Urothelium cell line (cell line): ENCODE data around the gene DUS4L.
A peak's percentile ranks its signal among the peaks of the same experiment; 100 is the strongest.
"Not testable (repeated sequence)": the region's sequence is repeated elsewhere in the genome, so short reads cannot be mapped to it uniquely, and the experiment has no call there.

ENCODE experiments used
- DNase-seq: peaks from one replicate; pipeline ENCODE4 v3.0.0; 2011; ENCODE audit warnings: low spot score, mixed read lengths
- FAIRE-seq: peaks from 2 replicates; lab custom pipeline; 2011; peaks lifted over from hg19 to GRCh38; lab: Jason Lieb, UNC

The DUS4L gene, protein sequence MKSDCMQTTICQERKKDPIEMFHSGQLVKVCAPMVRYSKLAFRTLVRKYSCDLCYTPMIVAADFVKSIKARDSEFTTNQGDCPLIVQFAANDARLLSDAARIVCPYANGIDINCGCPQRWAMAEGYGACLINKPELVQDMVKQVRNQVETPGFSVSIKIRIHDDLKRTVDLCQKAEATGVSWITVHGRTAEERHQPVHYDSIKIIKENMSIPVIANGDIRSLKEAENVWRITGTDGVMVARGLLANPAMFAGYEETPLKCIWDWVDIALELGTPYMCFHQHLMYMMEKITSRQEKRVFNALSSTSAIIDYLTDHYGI

DNA sequence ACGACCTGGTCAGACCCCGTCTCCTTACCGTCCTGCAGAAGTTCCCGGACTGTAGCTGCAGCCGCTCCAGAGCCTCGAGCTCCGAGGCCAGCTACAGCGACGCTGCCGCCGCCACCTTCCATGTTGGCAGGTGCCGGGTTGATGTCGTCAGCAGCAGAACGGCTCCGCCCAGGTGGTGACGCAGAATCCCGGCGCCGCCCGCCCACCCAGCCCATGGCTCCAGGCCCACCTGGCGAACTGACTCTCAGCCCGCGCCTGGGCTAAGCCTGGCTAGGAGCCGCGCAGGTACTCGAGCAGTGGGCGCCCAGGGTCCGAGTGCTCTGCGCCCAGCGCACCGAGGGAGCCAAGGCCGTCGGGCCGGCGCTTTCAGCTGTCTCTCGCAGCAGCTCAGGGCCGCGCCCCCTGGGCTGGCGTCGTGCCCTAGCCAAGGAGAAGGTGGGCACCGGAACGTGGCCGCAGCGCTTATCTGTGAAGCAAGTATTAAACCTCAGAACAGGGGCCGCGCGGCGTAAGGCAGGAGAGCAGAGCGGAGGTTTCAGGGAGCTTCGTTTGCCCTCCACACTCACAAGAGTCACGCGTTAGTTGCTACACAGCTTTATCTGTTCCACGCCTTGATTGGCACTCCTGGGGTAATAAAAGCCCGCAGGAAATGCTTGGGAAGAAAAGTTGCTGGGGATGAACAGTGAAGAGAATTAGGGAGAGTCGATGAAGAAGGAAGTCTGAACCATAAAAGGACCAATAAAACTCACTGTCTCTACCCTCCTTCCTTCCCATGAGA lies at the start of gene DUS4L, which contains the start of gene COG5:
Gene DUS4L (plus strand): TSS at position 197 of the 778 bp plus-strand sequence. CDS start 3,100 bp downstream, outside the sequence.
Gene COG5 (minus strand): TSS at position 146 of the 778 bp plus-strand sequence. CDS start 24 bp downstream, at position 122.
- FAIRE-seq = peak; percentile 92
- DNase-seq = peak; percentile 91

DNA sequence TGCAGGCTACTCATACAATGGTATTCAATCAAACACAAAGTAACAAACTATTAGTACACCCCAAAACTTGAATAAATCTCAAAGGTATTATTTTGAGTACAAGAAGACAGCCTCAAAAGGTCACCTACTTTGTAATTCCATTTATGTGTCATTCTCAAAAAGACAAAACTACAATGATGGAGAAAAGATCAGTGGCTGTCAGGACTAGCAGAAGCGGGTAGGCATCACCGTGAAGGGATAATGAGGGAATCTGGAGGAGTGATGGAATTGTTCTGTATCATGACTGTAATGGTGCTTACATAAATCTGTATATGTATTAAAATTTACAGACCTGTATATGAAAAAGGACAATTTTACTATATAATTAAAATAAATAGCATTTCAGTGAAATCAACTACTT lies 37.1 kb upstream of the DUS4L start:
- no peak for DNase-seq
- FAIRE-seq = no peak

DNA sequence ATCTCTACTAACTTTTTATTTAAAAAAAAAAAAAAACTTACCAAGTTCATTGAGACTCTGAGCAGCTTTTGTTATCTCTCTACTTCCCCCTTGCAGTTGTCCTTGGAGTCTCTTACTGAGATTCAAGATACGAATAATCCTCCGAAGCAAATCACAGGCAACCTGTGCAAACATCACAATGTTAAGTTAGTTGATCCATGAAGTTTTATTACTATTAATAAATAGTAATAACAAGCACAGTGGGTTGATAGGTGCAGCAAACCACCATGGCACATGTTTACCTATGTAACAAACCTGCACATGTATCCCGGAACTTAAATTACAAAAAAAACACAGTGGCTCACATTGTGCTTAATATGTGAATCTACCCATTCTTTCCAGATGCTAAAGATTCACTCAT lies 36.6 kb upstream of the DUS4L start:
- no peak for FAIRE-seq
- no peak for DNase-seq

DNA sequence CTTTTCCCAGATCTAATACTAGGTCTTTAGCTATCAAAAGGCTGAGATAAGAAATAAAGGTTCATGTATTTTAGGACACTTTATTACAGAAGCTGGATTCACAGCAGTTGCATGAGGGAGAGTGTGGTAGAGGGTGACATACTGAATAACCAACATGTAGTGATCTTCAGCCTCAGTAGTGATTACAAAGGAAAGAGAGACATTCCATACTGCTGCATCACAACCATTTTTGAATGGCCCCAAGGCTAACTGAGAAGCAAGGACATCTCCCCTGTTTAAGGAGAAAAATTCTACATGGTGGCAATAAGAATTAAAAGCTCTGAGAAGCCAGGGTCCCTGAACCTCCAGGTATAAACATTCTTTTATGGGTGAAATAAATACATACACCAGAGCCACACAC lies 35.3 kb upstream of the DUS4L start:
- no peak for DNase-seq
- FAIRE-seq = peak; percentile 17

DNA sequence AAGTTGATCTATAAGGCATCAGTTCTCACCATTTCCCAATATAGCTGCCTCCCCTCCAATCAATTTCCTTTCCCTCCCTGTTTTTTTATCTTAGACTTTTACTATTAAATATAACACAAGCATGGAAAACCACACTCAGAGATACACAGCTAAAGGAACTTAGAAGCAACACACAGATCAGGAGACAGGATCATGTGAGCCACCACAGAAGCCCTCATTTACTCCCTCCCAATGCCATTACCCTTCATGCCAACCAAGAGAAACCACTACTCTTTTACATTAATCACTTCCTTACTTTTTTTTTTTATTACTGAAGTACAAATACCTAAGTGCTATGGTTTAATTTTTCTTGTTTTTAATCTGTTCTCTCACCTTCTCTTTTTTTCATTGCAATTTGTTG lies 33.0 kb upstream of the DUS4L start:
- no peak for FAIRE-seq

DNA sequence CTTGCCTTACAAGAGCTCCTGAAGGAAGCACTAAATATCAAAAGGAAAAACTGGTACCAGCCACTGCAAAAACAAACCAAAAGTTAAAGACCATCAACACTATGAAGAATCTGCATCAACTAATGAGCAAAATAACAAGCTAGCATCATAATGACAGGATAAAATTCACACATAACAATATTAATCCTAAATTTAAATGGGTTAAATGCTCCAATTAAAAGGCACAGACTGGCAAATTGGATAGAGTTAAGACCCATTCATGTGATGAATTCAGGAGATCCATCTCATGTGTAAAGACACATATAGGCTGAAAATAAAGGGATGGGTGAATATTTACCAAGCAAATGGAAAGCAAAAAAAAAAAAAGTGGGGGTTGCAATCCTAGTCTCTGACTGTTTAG lies 29.6 kb upstream of the DUS4L start:
- DNase-seq = no peak

More for the DNA sequence above, 33.0 kb upstream of the DUS4L start:
- no peak for DNase-seq

DNA sequence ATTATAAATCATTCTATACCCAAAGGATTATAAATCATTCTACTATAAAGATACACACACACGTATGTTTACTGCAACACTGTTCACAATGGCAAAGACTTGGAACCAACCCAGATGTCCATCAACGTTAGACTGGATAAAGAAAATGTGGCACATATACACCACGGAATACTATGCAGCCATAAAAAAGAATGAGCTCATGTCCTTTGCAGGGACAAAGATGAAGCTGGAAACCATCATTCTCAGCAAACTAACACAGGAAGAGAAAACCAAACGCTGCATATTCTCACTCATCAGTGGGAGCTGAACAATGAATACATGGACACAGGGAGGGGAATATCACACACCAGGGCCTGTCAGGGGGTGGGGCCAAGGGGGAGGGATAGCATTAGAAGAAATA lies 26.5 kb upstream of the DUS4L start:
- DNase-seq, FAIRE-seq: not testable (repeated sequence)

More for the DNA sequence above, 29.6 kb upstream of the DUS4L start:
- FAIRE-seq = no peak

DNA sequence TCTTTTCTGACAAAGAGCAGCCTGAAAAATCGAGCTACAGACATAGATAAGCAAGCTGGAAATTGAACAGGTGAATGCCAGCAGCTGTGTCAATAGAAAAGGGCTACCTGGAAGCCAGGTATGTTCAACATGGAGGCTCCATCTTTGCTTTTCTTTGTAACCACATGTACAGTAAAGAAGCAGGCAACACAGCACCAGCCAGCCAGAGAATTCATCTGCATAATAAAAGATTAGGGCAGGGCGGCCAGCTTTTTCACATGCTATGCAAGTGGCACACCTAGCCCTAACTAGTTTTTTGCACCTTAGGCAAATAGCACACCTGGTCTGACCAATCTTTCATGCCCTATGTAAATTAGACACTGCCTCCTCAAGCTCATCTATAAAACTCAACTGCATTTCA lies 25.8 kb upstream of the DUS4L start:
- FAIRE-seq (no peak), DNase-seq (no peak)

DNA sequence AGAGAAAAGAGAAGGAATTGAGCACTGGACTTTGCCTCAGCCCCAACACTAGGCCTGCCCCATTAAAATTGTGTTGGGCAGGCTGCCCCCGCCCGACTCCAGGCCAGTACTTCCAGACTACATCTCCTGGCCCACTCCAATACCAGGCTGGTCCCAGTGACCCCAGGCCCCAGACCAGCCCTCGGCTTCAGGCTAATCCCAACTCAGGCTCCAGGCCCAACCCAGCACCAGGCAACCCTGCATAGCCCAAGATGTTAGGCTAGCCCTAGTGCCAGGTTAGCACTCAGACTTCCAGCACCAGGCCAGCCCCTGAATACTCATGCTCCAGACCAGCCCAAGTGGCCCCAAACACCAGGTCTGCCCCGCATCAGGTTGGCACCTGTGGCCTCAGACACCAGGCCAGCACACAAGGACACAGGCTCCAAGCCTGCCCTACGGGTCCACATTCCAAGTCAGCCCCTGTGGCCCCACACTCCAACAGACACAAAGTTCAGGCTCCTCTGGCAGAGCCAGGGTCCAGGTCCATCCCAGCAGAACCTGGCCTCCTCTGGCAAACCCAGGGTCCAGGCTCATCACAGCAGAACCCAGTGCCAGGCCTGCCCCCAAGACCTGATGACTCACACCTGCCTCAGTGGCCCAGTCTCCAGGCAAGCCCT lies 20.3 kb upstream of the DUS4L start:
- no peak for FAIRE-seq

DNA sequence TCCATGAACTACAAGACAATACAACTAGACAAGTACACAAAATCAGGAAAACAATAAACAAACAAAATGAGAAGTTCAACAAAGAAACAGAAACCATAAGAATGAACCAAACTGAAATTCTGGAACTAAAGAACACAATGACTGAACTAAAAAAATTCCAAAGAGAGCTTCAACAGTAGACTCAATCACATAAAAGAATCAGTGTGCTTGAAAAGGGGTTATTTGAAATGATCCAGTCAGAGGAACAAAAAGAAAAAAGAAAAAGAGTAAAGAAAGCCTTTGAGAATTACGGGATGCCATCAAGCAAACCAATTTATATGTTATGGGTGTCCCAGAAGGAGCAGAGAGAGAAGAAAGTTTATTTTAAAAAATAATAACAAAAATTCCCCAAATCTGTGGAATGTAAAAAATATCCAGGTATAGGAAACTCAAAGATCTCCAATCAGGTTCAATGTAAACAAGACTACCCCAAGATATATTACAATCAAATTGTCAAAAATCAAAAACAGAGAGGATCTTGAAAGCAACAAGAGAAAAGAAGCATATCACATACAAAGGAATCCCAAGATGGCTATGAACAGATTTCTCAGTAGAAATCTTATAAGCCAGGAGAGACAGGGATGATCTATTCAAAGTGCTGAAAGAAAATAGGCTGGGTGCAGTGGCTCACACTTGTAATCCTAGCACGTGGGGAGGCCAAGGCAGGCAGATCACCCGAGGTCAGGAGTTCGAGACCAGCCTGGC lies 18.8 kb upstream of the DUS4L start:
- DNase-seq (no peak), FAIRE-seq (no peak)

More for the DNA sequence above, 20.3 kb upstream of the DUS4L start:
- no peak for DNase-seq

DNA sequence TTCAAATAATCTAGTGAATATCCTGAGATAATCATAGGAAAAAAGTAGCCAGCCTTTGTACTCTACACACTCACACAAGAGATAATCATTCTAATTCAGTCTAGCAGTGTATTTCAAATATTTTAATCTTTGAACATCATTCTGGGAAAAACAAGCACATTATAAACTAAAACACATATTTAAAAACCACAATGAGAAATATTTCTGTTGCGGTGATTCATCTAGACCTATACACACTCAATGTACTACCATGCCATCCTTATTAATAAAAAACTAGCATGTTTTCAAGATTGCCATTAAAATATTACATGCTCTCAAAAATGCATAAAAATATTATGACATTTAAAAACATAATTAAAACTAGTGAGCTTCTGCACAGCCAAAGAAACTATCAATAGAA lies 11.8 kb upstream of the DUS4L start:
- no peak for FAIRE-seq

DNA sequence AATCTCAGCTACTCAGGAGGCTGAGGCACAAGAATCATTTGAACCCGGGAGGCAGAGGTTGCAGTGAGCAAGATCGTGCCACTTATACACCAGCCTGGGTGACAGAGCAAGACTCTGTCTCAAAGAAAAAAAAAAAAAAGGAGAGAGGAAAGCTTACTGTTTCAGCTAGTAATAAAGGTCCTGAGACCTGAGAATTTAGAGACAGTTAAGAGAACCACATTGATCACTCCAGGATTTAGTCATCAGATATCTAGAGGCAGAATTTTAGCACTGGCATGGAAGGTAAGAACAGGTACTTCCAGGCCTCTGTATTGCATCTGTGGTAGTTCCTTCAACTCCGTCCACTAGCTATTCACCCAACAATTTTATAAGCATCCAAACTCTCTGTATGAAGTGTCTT lies 7.9 kb upstream of the DUS4L start:
- DNase-seq (no peak), FAIRE-seq (no peak)

More for the DNA sequence above, 11.8 kb upstream of the DUS4L start:
- DNase-seq = no peak

DNA sequence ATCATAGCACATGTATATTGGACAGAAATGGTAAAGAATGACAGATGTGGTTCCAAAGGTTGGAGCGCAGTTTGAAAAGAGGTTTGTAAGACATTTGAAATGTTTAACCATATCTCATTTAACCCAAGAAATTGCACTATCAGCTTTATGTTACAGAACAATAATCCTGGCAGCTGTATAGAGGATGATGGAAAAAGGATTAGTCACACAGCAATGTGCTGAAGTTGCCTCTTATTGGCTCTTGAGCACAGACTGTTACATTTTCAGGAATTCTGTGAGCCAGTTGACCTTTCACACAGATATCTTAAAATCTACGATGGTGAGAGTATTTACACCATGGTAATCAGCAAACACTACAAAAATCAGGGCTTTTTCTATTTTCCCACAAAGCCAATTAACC lies 3.9 kb upstream of the DUS4L start:
- DNase-seq = no peak
- no peak for FAIRE-seq

DNA sequence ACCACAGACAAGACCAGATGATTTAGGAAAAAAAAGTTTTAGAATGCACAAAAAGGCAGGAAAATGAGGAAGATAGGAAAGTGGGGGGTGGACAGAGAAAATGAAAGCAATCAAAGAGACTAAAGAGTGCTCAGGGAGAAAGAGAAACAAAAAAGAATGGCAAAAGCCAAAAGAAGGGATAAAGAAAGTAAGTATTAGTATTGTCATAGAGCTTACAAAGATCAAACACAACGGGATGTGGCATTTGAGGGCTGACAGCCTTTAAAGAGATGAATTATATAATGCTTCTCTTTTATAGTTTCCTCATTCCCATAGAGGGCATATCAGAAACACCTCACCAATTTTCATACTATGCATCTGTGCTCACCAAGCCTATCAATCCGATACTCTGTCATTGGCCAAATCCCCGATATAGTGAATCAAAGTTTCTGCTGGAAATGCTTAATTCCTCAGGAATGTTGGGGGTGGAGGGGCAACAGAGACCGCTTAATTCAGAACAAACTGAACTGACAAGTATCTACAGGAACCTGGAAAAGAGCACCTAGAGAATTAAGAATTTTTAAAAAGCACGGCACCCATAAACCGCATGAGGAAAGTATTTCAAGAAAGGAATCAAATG lies 2.8 kb upstream of the DUS4L start:
- FAIRE-seq (no peak), DNase-seq (no peak)

DNA sequence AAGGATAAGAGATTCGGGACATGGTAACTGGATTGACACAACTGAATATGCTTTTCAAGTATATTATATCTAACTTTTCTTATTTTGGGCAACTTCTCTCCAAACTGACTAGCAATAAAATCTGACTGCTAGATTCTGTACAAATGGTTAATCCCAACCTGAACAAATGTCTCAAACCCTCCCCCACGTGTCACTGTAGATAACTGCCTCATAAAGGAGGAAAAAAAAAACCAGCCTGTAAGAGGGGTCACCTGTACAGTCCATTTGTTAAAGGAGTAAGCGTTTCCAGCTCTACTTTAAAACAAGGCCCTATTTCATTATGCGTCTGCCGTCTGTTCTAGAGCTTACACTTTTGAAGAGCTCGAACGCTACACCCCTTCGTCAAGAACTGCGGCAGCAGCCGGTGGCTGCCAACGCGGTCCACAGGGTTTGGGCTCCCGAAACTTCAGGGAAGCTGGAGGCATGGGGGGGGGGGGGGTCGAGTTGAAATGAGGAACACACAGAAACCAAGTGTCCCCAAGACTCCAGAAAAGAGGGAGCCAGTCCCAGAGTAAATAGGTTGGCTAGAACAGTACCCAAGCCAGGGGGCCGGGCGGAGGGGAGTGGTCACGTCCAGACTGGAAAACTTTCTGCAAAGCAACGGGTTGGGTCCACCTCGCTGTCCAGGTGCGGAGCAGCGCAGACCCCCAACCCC lies 543 bp upstream of the DUS4L start:
- peak; percentile 66 for DNase-seq
- FAIRE-seq = no peak

DNA sequence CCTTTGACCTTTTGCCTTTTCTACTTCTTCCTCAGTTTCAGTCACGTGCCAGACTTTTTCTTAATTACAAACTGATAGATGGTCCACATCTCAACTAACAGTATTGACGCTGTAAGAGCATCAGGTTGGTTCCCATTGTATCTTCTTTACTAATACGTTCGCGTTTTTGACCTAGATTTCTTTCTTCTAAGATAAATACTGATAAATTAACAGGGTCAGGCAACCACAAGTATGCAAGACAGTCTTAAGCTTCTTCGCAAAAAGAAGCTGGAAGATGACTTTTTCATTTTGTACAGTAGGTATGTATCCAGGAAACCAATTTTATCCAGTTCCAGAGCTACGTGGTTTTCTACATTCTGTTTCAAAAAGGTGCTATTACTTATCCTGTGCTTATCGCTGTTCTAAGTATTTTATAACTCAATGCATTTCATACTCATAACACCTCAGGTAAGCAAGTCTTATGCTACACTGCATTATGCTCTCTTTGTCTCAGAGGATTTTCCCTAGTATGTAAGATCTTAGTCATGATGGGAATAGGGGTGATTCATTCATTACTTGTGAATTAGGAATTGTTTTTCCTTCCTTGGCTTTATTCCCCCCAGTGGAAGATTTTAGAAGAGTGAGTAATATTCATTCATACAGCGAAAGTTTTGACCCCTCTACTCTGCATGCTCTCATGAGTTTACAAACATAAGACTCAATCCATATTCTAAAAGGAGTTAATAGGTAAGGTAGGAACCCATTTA lies 955 bp downstream of the DUS4L start:
- DNase-seq = peak; percentile 32

DNA sequence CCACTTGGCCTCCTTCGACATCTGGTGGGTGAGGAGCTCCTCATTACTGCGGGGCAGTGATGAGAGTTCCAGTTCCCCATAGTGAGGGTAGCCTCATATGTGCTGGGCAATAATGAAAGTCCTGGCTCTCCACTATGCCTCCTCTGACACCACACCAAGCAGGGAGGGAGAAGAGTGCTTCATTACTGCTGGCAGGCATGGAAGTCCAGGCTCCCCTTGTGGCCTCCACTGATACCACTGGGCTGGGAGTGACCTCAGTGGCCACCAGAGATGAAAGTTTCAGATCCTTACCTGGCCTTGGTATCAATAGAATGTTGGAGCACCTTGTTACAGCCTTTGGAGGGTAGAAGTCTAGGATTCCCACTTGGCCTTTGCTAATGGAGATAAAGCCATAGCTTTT lies 6.5 kb downstream of the DUS4L start:
- FAIRE-seq = no peak
- DNase-seq = no peak

More for the DNA sequence above, 955 bp downstream of the DUS4L start:
- FAIRE-seq = no peak

DNA sequence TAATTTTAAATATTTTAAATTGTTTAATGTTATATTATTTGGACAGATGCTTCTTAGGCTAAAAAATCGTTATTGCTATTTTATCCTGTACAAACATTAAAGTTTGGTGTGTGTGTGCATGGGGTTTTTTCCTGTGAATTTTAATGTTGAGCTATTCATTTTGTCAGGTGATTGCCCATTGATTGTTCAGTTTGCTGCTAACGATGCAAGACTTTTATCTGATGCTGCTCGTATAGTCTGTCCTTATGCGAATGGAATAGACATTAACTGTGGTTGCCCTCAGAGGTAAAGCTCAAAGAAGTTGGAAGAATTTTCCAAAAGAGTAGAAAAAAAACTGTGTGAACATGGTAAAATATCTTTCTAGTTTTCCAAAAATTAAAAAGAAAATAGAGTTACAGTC lies 9.8 kb downstream of the DUS4L start:
- FAIRE-seq = no peak
- DNase-seq = no peak

DNA sequence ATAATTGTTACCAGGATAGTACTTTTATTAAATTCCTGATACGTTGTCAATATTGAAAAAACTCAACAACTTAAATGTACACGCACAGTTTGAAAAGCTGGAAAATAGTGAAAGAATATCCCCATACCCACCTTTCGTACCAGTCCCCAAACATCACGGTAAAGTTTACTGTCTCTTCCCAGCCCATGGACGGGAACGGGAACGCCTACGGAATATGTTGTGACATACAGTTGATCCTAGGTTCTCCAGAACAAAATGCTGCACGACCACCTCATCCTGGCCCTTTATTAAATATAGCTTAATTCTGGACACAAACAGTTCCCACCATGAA lies 15.7 kb downstream of the DUS4L start:
- no peak for FAIRE-seq

More for the DNA sequence above, 15.7 kb downstream of the DUS4L start:
- DNase-seq = no peak
